Fibroblast of lung (primary cell): ENCODE measurements around the gene STEAP1B.
"Not testable (repeated sequence)": the region's sequence is repeated elsewhere in the genome, so short reads cannot be mapped to it uniquely, and the experiment has no call there.

Source experiments
- EZH2 ChIP-seq: IDR thresholded peaks from 2 replicates; pipeline ENCODE4 v1.5.1; 2012; ENCODE audit warnings: low read length, control low read depth, mild to moderate bottlenecking; ENCODE audit errors: missing control alignments
- TF ChIP-seq, protein P1 (sequence below), 2 donors: IDR thresholded peaks in 1 of 2; conservative IDR thresholded peaks in 1 of 2; 1 replicate in 1 of 2; 2 replicates in 1 of 2; pipeline ENCODE4 v1.5.1; 2011 to 2012; ENCODE audit warnings: low read length in 2 of 2, control low read depth in 1 of 2, inconsistent platforms in 1 of 2, low read depth in 1 of 2, mild to moderate bottlenecking in 1 of 2

GRCh38 chr7:22506316-22507020 is 6.5 kb upstream of the STEAP1B start:
- TF ChIP-seq, protein P1, sequence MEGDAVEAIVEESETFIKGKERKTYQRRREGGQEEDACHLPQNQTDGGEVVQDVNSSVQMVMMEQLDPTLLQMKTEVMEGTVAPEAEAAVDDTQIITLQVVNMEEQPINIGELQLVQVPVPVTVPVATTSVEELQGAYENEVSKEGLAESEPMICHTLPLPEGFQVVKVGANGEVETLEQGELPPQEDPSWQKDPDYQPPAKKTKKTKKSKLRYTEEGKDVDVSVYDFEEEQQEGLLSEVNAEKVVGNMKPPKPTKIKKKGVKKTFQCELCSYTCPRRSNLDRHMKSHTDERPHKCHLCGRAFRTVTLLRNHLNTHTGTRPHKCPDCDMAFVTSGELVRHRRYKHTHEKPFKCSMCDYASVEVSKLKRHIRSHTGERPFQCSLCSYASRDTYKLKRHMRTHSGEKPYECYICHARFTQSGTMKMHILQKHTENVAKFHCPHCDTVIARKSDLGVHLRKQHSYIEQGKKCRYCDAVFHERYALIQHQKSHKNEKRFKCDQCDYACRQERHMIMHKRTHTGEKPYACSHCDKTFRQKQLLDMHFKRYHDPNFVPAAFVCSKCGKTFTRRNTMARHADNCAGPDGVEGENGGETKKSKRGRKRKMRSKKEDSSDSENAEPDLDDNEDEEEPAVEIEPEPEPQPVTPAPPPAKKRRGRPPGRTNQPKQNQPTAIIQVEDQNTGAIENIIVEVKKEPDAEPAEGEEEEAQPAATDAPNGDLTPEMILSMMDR (conservative IDR thresholded peaks at IDR 0.05 in 1 of 2, IDR thresholded peaks at IDR 0.05 in 1 of 2; ENCODE audit: low read depth in 1 of 2, low read length in 2 of 2), result not testable (repeated sequence)
- TF ChIP-seq EZH2, result not testable (repeated sequence)
